Pancreas (tissue), 10 donors: Measurements from ENCODE around the gene LRRC8D. TPM values are rescaled to one million over a fixed set of nuclear protein-coding genes. Genes with fewer than 3 reads are reported as not detected.
"Not testable (repeated sequence)": the region's sequence is repeated elsewhere in the genome, so short reads cannot be mapped to it uniquely, and the experiment has no call there.

ENCODE experiments used
- ATAC-seq, 4 donors: fragments of 200-7000 bp; cut with Tn5 transposase; one replicate each; pipeline versions ENCODE4 v1.8.0 to v1.9.1; 2020; ENCODE audit warnings: mild to moderate bottlenecking in 4 of 4, moderate library complexity in 4 of 4
- DNase-seq, 6 donors: peaks; one replicate each; pipeline ENCODE4 v3.0.0-alpha.2; 2020
- FAIRE-seq: peaks from 2 replicates; lab custom pipeline; 2012; peaks lifted over from hg19 to GRCh38; lab: Jason Lieb, UNC
- H3K27ac ChIP-seq, 4 donors: fragments of 200-600 bp; sonication (generic); 1 replicate in 3 of 4; 2 replicates in 1 of 4; pipeline versions ENCODE4 v1.5.0 to v1.8.0; 2020
- H3K27me3 ChIP-seq, 4 donors: fragments of 200-600 bp; one replicate each; pipeline ENCODE4 v1.8.0; 2021
- H3K36me3 ChIP-seq, 3 donors: fragments of 200-600 bp; sonication (generic) in 1 of 3; one replicate each; pipeline versions ENCODE4 v1.5.0 to v1.8.0; 2020 to 2021
- H3K4me1 ChIP-seq, 3 donors: fragments of 200-600 bp; one replicate each; pipeline ENCODE4 v1.8.0; 2021
- H3K4me3 ChIP-seq, 4 donors: fragments of 200-600 bp; sonication (generic) in 2 of 4; one replicate each; pipeline versions ENCODE4 v1.5.0 to v1.8.0; 2020 to 2021
- H3K9me3 ChIP-seq, 4 donors: fragments of 200-600 bp; one replicate each; pipeline ENCODE4 v1.8.0; 2021
- CTCF ChIP-seq, 4 donors: fragments of 200-600 bp; sonication (generic) in 3 of 4; IDR thresholded peaks; one replicate each; pipeline versions ENCODE4 v1.5.0 to v1.8.0; 2021; ENCODE audit warnings: antibody characterized with exemption in 4 of 4
- WGBS, 2 donors: extraction: QIAGEN DNeasy Blood & Tissue Kit; methylation state at CpG; one replicate each; pipeline ENCODE4 v1.1.7; 2013; 5-methylcytosine and 5-hydroxymethylcytosine counted together
- intact Hi-C, 3 donors: fragments of 100-400 bp; cut with DNase I; formaldehyde crosslinking; loops; one replicate each; pipeline versions ENCODE4 v1.11.1 to v1.14.2; 2022
- polyA plus RNA-seq, 2 donors: library from polyadenylated mRNA; stranded (reverse); fragments of 200-250 nt; gene quantifications; one replicate each; pipeline ENCODE4 v1.2.3, GENCODE V29; 2013
- total RNA-seq, 6 donors: library from RNA; stranded (reverse); fragmentation: NEBNext Ultra II Directional in 4 of 6; extraction: Animal tissue kit (Norgen Biotek cat#: 25700) in 4 of 6; gene quantifications; one replicate each; pipeline versions ENCODE4 v1.2.1 to v1.2.4, GENCODE V29; 2021 to 2023
- donor health status: healthy with polysubstance abuse.
- donor health status: DM: no; HTN: no; CAD: no; lungs with moderate emphysema.
- donor health status: DM: no; HTN: no; CAD: no.
- donor health status: control.
- donor health status: control.
- donor health status: Bipolar disorder and iron deficiency.
- donor health status: DM: yes; HTN: yes; CAD: no.
- donor health status: DM: no; HTN: no; CAD: no.
- donor health status: DM: no; HTN: no; CAD: no.
- donor health status: DM: yes; HTN: yes; CAD: no.

The LRRC8D gene
- total RNA-seq: 10 to 100 TPM in 4 of 6 donors, 1 to 10 TPM in 2; 8.0 to 27.1 (median 12.0) TPM
- polyA plus RNA-seq: 1 to 10 TPM; 3.8 to 7.9 TPM

- 0% methylated on average over 53 to 82 of the region's 82 CpGs for WGBS, 2 donors
- no peaks in the 10 kb centered on the region for H3K9me3 ChIP-seq
- no peaks in the 10 kb centered on the region for H3K36me3 ChIP-seq
- peaks cover 8 to 15% (median 13%) of the 10 kb centered on the region in 3 donors for H3K4me1 ChIP-seq
- intact Hi-C loops: no loop called here
- peak within 1 kb of the TSS; percentile 75 to 88 (median 88) for H3K27ac ChIP-seq
- no peak for TF ChIP-seq CTCF (IDR thresholded peaks at IDR 0.05)
- ATAC-seq (peak; percentile 91 to 96 (median 94)), DNase-seq (peak; percentile 86 to 93 (median 88)), FAIRE-seq (no peak)
- peak within 1 kb of the TSS; percentile 61 to 86 (median 75) for H3K4me3 ChIP-seq
- no peaks in the 10 kb centered on the region for H3K27me3 ChIP-seq
Measured at GRCh38 chr1:89820422-89821321, at the start of gene LRRC8D. Gene LRRC8D, plus strand, starts transcription at chr1:89821032. Its CDS starts 112,037 bp downstream, at chr1:89933069.

DNA sequence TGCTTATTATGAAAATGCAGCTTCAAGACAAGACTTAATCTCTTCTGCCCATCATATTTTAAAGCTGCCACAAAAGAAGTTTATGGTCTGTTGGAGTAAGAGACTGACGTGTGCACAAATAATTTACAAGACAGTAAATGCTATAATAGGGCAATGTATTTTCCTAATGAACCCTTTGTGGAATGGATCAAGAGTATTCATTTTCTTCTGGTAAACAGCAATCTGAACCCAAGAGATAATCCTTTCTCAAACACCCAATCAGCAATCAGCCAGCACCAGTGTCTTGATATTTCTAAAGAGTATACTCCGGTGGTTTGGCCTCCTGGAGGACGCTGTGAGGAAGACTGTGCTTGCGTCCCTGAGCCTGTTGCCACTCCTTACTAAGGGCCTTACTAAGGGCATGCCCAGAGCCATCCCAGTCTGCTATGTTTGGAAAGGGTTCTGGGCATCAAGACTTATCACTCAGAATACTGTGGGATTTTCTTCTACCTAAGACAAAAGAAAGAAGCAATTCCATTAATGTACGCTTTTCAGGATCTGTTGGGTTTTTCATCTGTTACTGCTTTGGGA lies 48.8 kb upstream of the LRRC8D start:
- Histone ChIP-seq H3K9me3 (no peaks in the 10 kb centered on the region), H3K27ac (no peak overlapping the region), H3K27me3 (no peaks in the 10 kb centered on the region), H3K36me3 (no peaks in the 10 kb centered on the region), H3K4me3 (no peak overlapping the region), H3K4me1 (no peaks in the 10 kb centered on the region)
- no peak for ATAC-seq
- WGBS, 2 donors: 77 to 89% methylated on average over 5 of the region's 5 CpGs
- intact Hi-C loops: no loop called here
- no peak for FAIRE-seq
- TF ChIP-seq CTCF (IDR thresholded peaks at IDR 0.05): no peak
- DNase-seq: no peak

DNA sequence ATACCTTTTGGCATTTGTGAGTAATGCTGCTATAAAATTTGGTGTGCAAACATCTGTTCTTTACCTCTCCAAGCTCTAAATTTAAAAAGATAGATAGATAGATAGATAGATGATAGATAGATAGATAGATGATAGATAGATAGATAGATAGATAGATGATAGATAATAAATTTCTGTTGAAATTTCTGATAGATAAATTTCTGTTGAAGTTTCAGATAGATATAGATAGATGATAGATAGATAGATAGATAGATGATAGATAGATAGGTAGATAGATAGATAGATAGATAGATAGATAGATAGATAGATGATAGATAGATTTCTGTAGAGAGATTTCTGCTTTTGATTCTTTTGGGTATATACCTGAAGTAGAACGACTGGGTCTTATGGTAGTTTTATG lies 44.7 kb upstream of the LRRC8D start:
- H3K9me3 ChIP-seq, intact Hi-C loops, ATAC-seq, H3K4me1 ChIP-seq, H3K27ac ChIP-seq, DNase-seq, H3K36me3 ChIP-seq, H3K27me3 ChIP-seq, H3K4me3 ChIP-seq, FAIRE-seq: not testable (repeated sequence)
- 58 to 71% methylated on average over 1 of the region's 1 CpG for WGBS, 2 donors

GRCh38 chr1:89777271-89777670 lies 43.6 kb upstream of the LRRC8D start:
- intact Hi-C loops, ATAC-seq, H3K4me1 ChIP-seq, H3K4me3 ChIP-seq, H3K36me3 ChIP-seq, H3K27ac ChIP-seq, FAIRE-seq, H3K9me3 ChIP-seq, H3K27me3 ChIP-seq, DNase-seq: not testable (repeated sequence)
- WGBS, 2 donors: 38 to 72% methylated on average over 2 of the region's 2 CpGs

GRCh38 chr1:89779151-89779940 lies 41.5 kb upstream of the LRRC8D start:
- Histone ChIP-seq H3K36me3 (no peaks in the 10 kb centered on the region), H3K27ac (no peak overlapping the region), H3K4me1 (no peaks in the 10 kb centered on the region), H3K9me3 (no peaks in the 10 kb centered on the region), H3K27me3 (no peaks in the 10 kb centered on the region), H3K4me3 (no peak overlapping the region)
- ATAC-seq: no peak
- 71 to 77% methylated on average over 6 of the region's 6 CpGs for WGBS, 2 donors
- no peak for DNase-seq
- intact Hi-C loops: no loop called here
- no peak for TF ChIP-seq CTCF (IDR thresholded peaks at IDR 0.05)
- FAIRE-seq: no peak
